GM19395 (cell line): ENCODE results near the gene SCART1.
"Not testable (repeated sequence)": the region's sequence is repeated elsewhere in the genome, so short reads cannot be mapped to it uniquely, and the experiment has no call there.

ENCODE experiments used
- ATAC-seq: cut with Tn5 transposase; IDR thresholded peaks from one replicate; pipeline ENCODE4 v1.9.1; 2021; ENCODE audit warnings: mild to moderate bottlenecking, moderate library complexity; ENCODE audit not compliant: unreplicated experiment

The SCART1 gene

GRCh38 chr10:133511408-133511807 lies 57.7 kb downstream of the SCART1 start:
- ATAC-seq = no peak

DNA sequence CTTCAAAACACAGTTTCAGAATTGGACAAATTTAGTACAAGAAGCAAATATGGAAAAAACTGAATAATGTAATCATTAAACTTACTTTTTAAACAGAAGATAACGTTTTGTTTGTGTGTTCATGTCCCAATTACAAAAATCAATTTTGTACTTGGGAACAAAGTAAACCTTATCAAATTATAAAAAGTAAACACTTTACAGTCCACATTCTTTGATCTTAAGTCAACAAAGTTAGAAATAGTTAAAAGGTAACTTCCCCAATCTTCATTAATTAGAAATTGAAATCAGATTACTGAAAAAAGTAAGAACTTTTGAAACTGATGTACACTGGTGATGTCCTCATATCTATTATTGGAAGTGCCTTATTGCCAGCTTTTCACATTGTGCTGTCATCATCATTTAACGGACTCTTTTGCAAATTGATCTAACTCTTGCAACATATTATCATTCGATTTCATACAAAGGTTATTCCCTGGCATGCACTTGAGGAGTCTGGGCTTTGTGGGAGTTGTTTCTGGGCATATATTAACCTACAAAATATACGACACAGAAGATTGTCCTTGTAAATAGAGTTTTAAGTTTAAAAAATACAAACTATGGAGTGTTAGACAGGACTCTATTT lies 58.3 kb downstream of the SCART1 start:
- ATAC-seq = no peak

GRCh38 chr10:133515471-133515870 lies 61.7 kb downstream of the SCART1 start:
- no peak for ATAC-seq

DNA sequence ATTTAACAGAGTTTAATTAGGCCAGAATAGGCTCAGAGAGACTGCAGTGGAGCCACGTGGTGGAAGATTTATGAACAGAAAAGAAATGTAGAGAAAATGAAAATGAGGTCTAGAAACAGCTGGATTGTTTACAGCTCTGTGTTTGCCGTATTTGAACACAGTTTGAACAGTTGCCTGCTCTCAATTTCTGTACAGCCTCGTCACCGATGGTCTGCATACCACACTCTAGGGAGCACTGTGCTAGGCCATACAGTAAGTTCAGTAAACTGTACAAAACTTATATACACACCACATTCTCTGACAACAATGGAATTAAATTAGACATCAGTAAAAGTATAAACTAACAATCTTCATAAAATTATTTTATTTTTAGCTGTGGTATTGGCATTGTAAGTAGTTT lies 62.3 kb downstream of the SCART1 start:
- no peak for ATAC-seq

- not testable (repeated sequence) for ATAC-seq
Observed at GRCh38 chr10:133518517-133518916, 64.8 kb downstream of the SCART1 start.
